Hippocampal formation (tissue), 2 donors: ENCODE results near the gene CBARP.
A peak's percentile ranks its signal among the peaks of the same experiment; 100 is the strongest.

Experiments used
- DNase-seq, 2 donors: peaks; one replicate each; lab custom pipeline; 2025; lab: John Stamatoyannopoulos, UW

Gene CBARP

GRCh38 chr19:1227304-1228054 is 10.3 kb downstream of the CBARP start:
- DNase-seq = no peak

DNA sequence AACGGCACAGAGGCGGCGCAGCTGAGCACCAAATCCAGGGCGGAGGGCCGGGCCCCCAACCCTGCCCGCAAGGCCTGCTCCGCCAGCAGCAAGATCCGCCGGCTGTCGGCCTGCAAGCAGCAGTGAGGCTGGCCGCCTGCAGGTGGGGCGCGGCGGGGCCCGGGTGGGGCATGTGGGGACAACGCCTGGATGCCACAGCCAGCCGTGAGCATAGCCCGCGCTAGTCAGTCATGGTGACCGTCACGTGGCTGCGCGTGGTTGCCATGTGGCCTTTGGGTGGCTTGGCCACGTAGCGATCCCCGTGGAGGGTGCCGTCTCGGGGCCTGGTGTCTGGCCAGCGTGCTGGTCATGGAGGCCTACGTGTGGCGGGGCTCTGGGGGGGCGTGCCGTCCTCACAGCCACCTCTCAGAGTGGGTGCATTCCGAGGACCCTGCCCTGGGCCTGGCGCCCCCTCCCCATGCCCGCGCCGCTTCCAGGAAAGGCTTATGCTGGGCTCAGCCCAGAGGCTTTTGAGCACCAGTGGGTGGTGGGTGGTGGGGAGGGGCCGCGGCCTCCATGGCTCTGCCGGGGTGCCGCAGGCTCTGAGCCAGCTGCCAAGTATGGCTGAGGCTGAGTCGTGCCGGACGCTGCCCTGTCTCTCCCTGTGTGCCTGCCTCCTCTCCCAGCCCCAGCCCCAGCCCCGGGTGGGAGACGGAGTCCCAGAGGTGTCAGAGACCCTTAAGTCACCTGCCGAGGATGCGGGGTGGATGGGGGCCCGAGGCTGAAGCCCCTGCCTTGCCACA is 11.1 kb downstream of the CBARP start:
- DNase-seq = no peak

DNA sequence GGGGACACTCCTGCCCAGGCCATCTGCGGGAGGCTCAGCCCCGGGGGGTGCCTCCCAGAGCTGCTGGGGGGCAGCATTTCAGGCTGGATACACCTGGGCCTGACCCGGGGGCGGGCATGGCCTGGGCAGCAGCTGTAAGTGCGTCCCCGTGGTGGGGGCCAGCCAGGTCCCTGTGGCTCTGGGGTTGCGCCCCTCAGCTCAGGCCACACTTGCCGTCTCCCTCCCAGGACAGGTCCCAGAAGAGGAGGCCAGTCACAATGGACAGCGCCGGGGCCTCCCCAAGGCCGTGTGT is 11.6 kb downstream of the CBARP start:
- no peak for DNase-seq

DNA sequence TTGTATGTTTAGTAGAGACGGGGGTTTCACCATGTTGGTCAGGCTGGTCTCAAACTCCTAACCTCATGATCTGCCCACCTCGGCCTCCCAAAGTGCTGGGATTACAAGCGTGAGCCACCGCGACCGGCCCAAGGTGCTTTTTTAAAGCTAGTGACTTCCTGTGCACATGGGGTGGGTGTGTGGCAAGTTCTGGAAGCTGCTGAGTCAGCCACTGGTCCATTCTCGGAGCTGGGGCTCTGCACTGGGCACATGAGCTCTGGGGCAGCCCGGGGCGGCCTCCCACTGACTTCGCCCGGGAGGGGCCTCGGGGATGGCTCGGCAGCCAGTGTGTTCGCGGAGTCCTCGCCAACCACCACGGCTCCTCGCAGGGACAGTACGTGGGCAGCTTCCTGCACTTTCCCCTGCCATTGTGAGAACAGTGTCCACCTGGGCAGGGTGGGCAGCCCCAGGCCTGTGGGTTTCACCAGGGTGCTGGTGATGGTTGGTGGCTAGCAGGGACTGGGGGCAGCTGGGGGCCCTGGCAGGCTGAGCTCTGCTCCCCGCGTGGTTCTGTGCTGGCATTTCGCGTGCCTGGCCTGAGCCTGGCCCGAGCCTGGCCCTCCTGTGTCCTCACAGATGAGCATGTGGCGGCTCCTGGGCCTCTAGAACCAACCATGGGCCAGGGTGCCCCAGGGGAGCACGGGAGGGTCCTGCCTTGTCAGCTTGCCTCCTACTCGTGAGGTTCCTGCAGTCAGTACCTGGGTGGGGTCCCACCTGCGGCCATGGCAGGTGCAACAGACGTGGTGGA is 12.2 kb downstream of the CBARP start:
- DNase-seq = no peak

- no peak for DNase-seq
Measured at GRCh38 chr19:1224847-1225246, 13.0 kb downstream of the CBARP start.

DNA sequence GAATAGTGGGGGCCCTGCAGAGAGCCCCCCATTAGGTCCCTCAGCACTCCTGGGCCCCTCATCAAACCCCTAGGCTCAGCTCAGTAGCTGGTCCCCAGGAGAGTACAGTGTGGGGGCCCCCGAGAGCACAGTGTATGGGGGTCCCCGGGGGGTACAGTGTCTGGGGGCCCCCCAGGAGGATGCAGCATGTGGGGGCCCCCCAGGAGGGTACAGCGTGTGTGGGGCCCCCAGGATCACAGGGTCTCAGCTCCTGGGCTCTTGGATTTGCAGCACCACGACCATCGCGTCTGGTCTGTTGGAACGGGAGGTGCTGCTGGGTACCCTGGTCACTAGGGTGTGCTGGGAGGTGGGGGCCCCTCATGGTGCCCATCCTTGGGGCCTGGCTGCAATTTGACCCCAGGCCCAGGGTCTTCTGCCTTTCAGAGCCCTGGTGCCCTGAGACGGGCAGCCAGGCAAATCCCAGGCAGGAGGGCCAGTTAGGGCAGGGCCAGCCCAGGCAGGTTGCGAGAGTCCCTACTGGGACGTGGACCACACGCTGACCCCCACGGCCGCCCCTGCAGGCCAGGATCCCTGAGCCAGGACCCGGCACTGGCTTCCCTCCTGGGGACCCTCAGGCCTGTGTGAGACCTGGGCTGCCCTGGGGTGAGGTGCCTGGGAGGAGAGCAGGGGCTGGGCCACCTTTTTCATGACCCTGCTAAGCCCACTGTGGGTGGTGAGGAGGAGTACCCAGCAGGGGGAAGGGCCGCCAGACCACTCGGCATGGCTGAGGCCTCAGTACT is 13.6 kb downstream of the CBARP start:
- no peak for DNase-seq

GRCh38 chr19:1223018-1223855 is 14.6 kb downstream of the CBARP start:
- DNase-seq = no peak

DNA sequence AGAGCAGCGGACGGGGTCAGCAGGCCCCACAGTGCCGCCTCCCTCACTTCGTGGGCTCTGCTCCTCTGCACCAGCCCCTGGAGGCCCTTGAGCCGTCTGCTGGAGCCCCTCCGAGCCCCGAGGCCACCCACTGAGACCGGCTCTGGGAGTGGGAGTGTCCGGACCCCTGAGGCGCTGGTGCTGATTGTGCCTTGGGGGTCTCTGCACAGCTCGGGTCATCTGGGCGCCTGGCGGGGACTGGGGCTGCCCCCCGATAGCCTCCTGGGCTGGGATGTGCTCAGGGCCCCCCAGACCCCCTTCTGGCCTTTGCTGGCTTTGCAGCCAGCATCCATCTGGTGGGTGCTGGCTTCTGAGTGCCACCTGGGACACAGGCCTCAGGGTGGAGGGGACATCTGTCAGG is 15.4 kb downstream of the CBARP start:
- no peak for DNase-seq

DNA sequence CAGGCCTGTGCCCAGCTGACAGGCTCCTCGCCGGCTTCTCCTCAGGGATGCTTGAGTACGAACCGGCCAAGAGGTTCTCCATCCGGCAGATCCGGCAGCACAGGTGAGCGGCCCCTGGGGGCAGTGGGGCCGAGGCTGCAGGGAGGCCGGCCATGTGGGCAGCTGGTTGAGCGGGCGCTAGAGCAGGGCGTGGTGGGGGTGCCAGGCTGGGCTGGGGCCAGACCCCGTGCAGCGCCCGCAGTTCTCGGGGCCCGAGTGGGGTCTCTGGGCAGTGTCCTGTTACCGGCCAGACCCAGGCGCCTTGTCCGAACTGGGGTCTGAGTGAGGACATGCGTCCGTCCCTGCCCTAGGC is 15.9 kb downstream of the CBARP start:
- DNase-seq = no peak

DNA sequence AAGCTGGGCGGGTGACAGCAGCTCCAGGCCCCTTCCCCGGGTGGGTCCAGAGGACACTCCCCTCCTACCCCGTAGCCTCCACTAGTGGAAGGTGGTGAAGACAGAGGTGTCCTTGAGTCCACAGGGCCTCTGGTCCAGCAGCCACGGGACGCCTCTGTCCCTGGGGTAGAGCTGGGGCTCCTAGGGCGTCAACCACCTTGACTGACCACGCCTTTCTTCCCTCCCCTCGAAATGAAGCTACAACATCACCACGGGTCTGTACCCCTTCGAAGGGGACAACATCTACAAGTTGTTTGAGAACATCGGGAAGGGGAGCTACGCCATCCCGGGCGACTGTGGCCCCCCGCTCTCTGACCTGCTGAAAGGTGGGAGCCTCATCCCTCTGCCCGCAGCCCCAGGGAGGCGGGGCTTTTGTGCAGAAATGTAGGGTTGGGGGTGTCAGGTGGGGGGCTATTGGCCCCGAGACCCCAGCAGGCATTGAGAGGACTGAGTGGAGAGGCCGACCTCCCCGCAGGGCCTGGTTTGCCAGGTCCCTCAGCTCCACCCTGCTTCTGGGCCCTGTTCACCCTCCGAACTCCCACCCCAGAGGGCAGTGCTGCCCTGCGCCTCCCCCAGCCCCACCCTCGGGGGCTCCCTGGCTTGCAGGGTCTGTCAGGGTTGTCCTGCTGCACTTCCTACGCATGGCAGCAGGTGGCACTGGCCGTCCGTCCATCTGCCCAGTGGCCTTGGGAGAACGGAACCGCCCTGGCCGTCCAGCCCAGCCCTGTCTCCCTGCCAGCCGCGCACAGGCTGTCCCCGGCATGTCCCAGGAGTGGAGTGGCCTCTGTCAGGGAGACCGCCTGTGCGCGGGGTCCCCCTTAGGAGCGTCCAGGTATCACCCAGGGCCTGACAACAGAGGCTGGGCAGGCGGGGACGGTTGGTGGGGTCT is 16.6 kb downstream of the CBARP start:
- DNase-seq = peak; percentile 27 to 46

DNA sequence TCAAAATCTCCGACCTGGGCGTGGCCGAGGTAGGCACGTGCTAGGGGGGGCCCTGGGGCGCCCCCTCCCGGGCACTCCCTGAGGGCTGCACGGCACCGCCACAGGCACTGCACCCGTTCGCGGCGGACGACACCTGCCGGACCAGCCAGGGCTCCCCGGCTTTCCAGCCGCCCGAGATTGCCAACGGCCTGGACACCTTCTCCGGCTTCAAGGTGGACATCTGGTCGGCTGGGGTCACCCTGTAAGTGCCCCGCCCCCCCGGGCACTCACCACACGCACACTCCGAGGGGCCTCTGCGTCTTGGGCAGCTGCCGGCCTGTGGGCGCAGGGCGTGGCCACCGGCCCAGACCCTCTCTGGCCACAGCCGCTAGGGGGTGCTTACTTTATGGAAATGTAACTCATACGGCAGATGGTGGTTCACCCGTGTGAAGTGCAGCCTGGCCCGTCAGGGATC is 17.3 kb downstream of the CBARP start:
- DNase-seq = no peak

GRCh38 chr19:1219786-1220476 is 17.9 kb downstream of the CBARP start:
- DNase-seq = no peak

- no peak for DNase-seq
Measured at GRCh38 chr19:1218751-1219567, 18.8 kb downstream of the CBARP start.

DNA sequence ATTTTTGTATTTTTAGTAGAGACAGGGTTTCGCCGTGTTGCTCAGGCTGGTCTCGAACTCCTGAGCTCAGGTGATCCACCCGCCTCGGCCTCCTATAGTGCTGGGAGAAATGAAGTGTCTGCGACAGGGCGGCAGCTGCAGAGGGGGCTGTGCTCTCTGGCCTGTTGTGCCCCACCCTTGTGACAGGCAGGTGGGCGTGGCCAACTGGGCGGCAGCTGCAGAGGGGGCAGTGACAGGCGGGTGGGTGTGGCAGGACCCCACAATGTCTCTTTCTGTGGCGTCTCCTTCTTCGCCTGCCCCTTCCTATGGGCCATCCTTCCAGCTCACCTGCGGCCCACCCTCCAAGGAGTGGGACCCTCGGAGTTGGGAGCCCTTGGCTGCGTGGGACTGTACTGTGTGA is 20.4 kb downstream of the CBARP start:
- DNase-seq = no peak

GRCh38 chr19:1216756-1217155 is 21.0 kb downstream of the CBARP start:
- no peak for DNase-seq

DNA sequence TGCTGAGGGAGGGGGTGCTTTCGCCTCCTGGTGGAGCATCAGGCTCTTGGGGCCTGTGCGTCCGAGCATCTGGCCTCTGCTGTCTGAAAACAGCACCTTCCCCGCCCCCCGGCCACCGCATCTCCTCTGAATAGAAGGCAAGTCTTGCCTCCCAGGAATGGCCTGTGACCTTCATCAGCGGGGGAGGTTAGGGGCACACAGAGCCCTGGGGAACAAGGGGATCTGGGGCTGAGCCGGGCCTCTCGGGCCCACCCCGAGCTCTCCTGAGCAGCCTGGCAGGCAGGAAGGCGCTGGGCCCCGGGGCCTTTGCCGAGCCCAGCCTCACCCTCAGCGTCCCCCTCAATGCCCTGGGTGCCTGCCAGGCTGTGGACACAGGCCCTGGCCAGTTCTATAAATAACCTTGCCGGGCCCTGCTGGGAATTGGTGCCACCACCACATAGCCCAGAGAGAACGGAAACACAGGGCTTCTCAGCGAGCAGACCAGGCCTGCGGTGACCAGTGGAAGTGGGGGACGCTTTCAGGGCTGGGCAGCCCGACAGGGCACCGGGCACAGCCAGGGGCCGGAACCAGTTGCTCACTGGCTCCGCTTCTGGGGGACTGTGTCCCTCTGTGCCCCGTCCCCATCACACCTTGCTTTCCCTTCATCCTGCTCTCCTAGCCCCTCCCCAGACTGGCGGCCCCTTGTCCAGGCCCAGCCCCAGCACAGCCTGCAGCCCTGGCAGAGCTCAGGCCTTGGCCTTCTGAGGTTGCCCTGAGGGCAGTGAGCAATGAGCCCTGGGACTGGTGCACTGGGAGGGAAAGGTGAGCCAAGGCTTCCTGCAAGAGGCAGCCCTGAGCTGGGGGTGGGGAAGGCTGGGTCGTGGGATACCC is 22.7 kb downstream of the CBARP start:
- peak in 1 of 2 donors; percentile 58 for DNase-seq

- no peak for DNase-seq
Measured at GRCh38 chr19:1214299-1214861, 23.4 kb downstream of the CBARP start.
